HepG2 (cell line): Measurements from ENCODE around the gene NUP93. TPM values are rescaled to one million over a fixed set of nuclear protein-coding genes. Genes with fewer than 3 reads are reported as not detected.

ENCODE experiments used
- ATAC-seq: fragments of 200-7000 bp; cut with Tn5 transposase; 3 replicates; pipeline ENCODE4 v1.9.1; 2020; ENCODE audit warnings: mild to moderate bottlenecking, moderate library complexity
- BruUV-seq: library from RNA; stranded (reverse); fragments of 400-500 nt; replicated peaks from 2 replicates; lab custom pipeline; 2021; lab: Mats Ljungman, UMichigan
- CTCF ChIA-PET: fragments of 300-600 bp; formaldehyde crosslinking; extraction: SDS; loops from one replicate; lab custom pipeline; 2021; ENCODE audit warnings: low total read pairs, inconsistent platforms, low intra/inter-chr PET ratio; lab: Yijun Ruan, JAX
- POLR2A ChIA-PET: fragments of 350-600 bp; sonication (Branson Sonifier 250); formaldehyde crosslinking; loops from one replicate; lab custom pipeline; 2020; ENCODE audit warnings: antibody characterized with exemption, inconsistent platforms; lab: Yijun Ruan, JAX
- DNase-seq: peaks from one replicate; pipeline ENCODE4 v3.0.0-alpha.2; 2015; ENCODE audit warnings: low spot score
- FAIRE-seq: peaks from 3 replicates; lab custom pipeline; 2011; peaks lifted over from hg19 to GRCh38; lab: Jason Lieb, UNC
- H2AFZ ChIP-seq: one replicate; pipeline ENCODE4 v1.6.1; 2011; ENCODE audit warnings: low read length, inconsistent platforms
- H3K27ac ChIP-seq: fragments of 300-600 bp; 3 replicates; pipeline ENCODE4 v1.8.0; 2011; ENCODE audit warnings: mixed run types, mild to moderate bottlenecking, mixed read lengths, low read length, inconsistent platforms; ENCODE audit not compliant: insufficient read depth; ENCODE audit errors: extremely low read length
- H3K27me3 ChIP-seq, 2 experiments: fragments of 200-600 bp in 1 of 2; 2 replicates in 1 of 2; 3 replicates in 1 of 2; pipeline versions ENCODE4 v1.6.0 to v1.8.0; 2011; ENCODE audit warnings: low read length in 2 of 2, mild to moderate bottlenecking in 2 of 2, moderate library complexity in 2 of 2, inconsistent platforms in 1 of 2; ENCODE audit not compliant: insufficient read depth in 2 of 2, control insufficient read depth in 1 of 2
- H3K36me3 ChIP-seq, 2 experiments: fragments of 200-600 bp in 1 of 2; replicated peaks in 1 of 2; 2 replicates in 1 of 2; 3 replicates in 1 of 2; pipeline versions ENCODE4 v1.5.1 to v1.8.0; 2011; ENCODE audit warnings: low read length in 2 of 2, inconsistent platforms in 1 of 2; ENCODE audit not compliant: insufficient read depth in 2 of 2, control insufficient read depth in 1 of 2
- H3K4me1 ChIP-seq: 2 replicates; pipeline ENCODE4 v1.5.1; 2012; ENCODE audit warnings: low read length, inconsistent platforms; ENCODE audit not compliant: insufficient read depth
- H3K4me2 ChIP-seq: 2 replicates; pipeline ENCODE4 v1.6.0; 2011; ENCODE audit warnings: low read depth, low read length, inconsistent platforms
- H3K4me3 ChIP-seq, 3 experiments: fragments of 200-600 bp in 1 of 3; sonication (generic), shearing (Covaris generic) in 1 of 3; replicated peaks in 1 of 3; 2 replicates each; pipeline ENCODE4 v1.5.1; 2011 to 2016; ENCODE audit warnings: low read length in 3 of 3, inconsistent platforms in 2 of 3, low read depth in 2 of 3, mild to moderate bottlenecking in 2 of 3, control low read depth in 1 of 3, mixed read lengths in 1 of 3; ENCODE audit not compliant: insufficient read depth in 1 of 3
- H3K79me2 ChIP-seq: one replicate; pipeline ENCODE4 v1.6.1; 2011; ENCODE audit warnings: low read length, inconsistent platforms; ENCODE audit not compliant: insufficient read depth
- H3K9ac ChIP-seq: 2 replicates; pipeline ENCODE4 v1.6.0; 2011; ENCODE audit warnings: mild to moderate bottlenecking, low read depth, low read length, inconsistent platforms; ENCODE audit not compliant: insufficient read depth
- H3K9me3 ChIP-seq: 2 replicates; pipeline ENCODE4 v1.5.1; 2012; ENCODE audit warnings: mild to moderate bottlenecking, low read length
- H4K20me1 ChIP-seq: 2 replicates; pipeline ENCODE4 v1.6.0; 2011; ENCODE audit warnings: inconsistent platforms, mild to moderate bottlenecking, low read length, moderate library complexity; ENCODE audit not compliant: insufficient read depth
- ATF4 ChIP-seq, 2 experiments: fragments of 450-650 bp in 1 of 2; sonication (generic) in 1 of 2; formaldehyde crosslinking; IDR thresholded peaks; 2 replicates each; pipeline versions ENCODE4 v1.5.0 to v1.8.0; 2020 to 2022; ENCODE audit warnings: mild to moderate bottlenecking in 1 of 2, missing genetic modification reagents in 1 of 2
- FIP1L1 ChIP-seq: fragments of 200-400 bp; formaldehyde crosslinking; IDR thresholded peaks from 2 replicates; pipeline ENCODE4 v1.6.1; 2018; ENCODE audit warnings: low read depth, mild to moderate bottlenecking, low read length, moderate library complexity, borderline replicate concordance; ENCODE audit not compliant: insufficient read depth
- FOXP4 ChIP-seq: sonication (generic); formaldehyde crosslinking; IDR thresholded peaks from 2 replicates; pipeline ENCODE4 v1.4.0; 2020; ENCODE audit warnings: missing genetic modification reagents
- HOMEZ ChIP-seq: IDR thresholded peaks from 2 replicates; pipeline ENCODE4 v1.6.1; 2016; ENCODE audit warnings: low read depth
- MTA1 ChIP-seq: sonication (generic); formaldehyde crosslinking; IDR thresholded peaks from 2 replicates; pipeline ENCODE4 v1.4.0; 2020; ENCODE audit warnings: missing genetic modification reagents, mild to moderate bottlenecking, borderline replicate concordance
- NAIF1 ChIP-seq: sonication (generic); formaldehyde crosslinking; IDR thresholded peaks from 2 replicates; pipeline ENCODE4 v1.5.0; 2020; ENCODE audit warnings: mild to moderate bottlenecking, missing genetic modification reagents, borderline replicate concordance
- POLR2A ChIP-seq, 2 experiments: IDR thresholded peaks; 2 replicates each; pipeline ENCODE4 v1.6.1; 2011; ENCODE audit warnings: low read depth in 2 of 2, low read length in 2 of 2, mild to moderate bottlenecking in 1 of 2, moderate library complexity in 1 of 2; ENCODE audit not compliant: insufficient read depth in 1 of 2
- REST ChIP-seq, 2 experiments: IDR thresholded peaks; 2 replicates each; pipeline ENCODE4 v1.6.1; 2011 to 2012; ENCODE audit warnings: low read length in 2 of 2, borderline replicate concordance in 1 of 2, low read depth in 1 of 2, mild to moderate bottlenecking in 1 of 2, moderate library complexity in 1 of 2
- REXO4 ChIP-seq: sonication (generic); formaldehyde crosslinking; IDR thresholded peaks from 2 replicates; pipeline ENCODE4 v1.8.0; 2022; ENCODE audit warnings: missing genetic modification reagents, mild to moderate bottlenecking, borderline replicate concordance
- ZMYM3 ChIP-seq: sonication (generic); formaldehyde crosslinking; IDR thresholded peaks from 2 replicates; pipeline ENCODE4 v1.5.1; 2020; ENCODE audit warnings: mild to moderate bottlenecking, missing genetic modification reagents
- ZNF639 ChIP-seq: conservative IDR thresholded peaks from 2 replicates; pipeline ENCODE4 v1.6.1; 2018; ENCODE audit warnings: missing genetic modification reagents
- ZNF709 ChIP-seq: sonication (generic); formaldehyde crosslinking; IDR thresholded peaks from 2 replicates; pipeline ENCODE4 v1.5.0; 2020; ENCODE audit warnings: mild to moderate bottlenecking, missing genetic modification reagents
- ZSCAN29 ChIP-seq: sonication (generic); formaldehyde crosslinking; conservative IDR thresholded peaks from 2 replicates; pipeline ENCODE4 v1.4.0; 2020; ENCODE audit warnings: mild to moderate bottlenecking, missing genetic modification reagents
- in situ Hi-C: cut with HindIII; loops from 2 replicates; pipeline ENCODE4 v1.10.0; 2017; ENCODE audit warnings: low pct_unique_long_range_greater_than_20kb; ENCODE audit not compliant: extremely low pct_ligation_motif_present
- intact Hi-C: fragments of 100-400 bp; cut with micrococcal nuclease; formaldehyde crosslinking; loops from one replicate; pipeline ENCODE4 v1.10.0; 2022; ENCODE audit not compliant: unreplicated experiment
- polyA plus RNA-seq, 8 experiments: library from polyadenylated mRNA; depleted of rRNA in 3 of 8; stranded (reverse) in 7 of 8; unstranded in 1 of 8; fragments of >200 nt; fragmentation: Illumina TruSeq in 4 of 8; extraction: Trizol in 4 of 8; gene quantifications; 2 replicates each; pipeline versions ENCODE4 v1.2.1 to v1.2.3, GENCODE V29; 2011 to 2016; ENCODE audit warnings: low read depth in 4 of 8, missing spikeins in 1 of 8, mixed read lengths in 1 of 8; ENCODE audit not compliant: insufficient read depth in 1 of 8
- total RNA-seq, 5 experiments: library from RNA; depleted of rRNA; stranded (reverse); fragments of >200 nt; fragmentation: Illumina TruSeq; extraction: Trizol; gene quantifications; 2 replicates each; pipeline ENCODE4 v1.2.3, GENCODE V29; 2016; ENCODE audit warnings: low read depth in 1 of 5
- TF ChIP-seq, protein P1 (sequence below): sonication (generic); formaldehyde crosslinking; IDR thresholded peaks from 2 replicates; pipeline ENCODE4 v1.4.0; 2020; ENCODE audit warnings: low read depth, mild to moderate bottlenecking, missing genetic modification reagents

The NUP93 gene
- total and polyA plus RNA-seq, 2 of the 13 experiments (the other 11 are each of a cell fraction or from before 2014, with no cell fraction given): 58.5 to 140 TPM

GRCh38 chr16:56817056-56817455 lies 87.1 kb downstream of the NUP93 start:
- H3K9ac ChIP-seq: no peak overlapping the region
- no peaks in the 10 kb centered on the region for H3K27me3 ChIP-seq
- peaks cover 7% of the 10 kb centered on the region for H3K79me2 ChIP-seq
- no peaks in the 10 kb centered on the region for H3K9me3 ChIP-seq
- ATAC-seq (no peak), FAIRE-seq (no peak), DNase-seq (no peak)
- in situ Hi-C loops: no loop called here
- H2AFZ ChIP-seq: no peak overlapping the region
- H3K36me3 ChIP-seq: peaks cover 7 to 29% of the 10 kb centered on the region in 2 experiments
- H3K27ac ChIP-seq: no peak overlapping the region
- peaks cover 71% of the 10 kb centered on the region for H3K4me1 ChIP-seq
- H3K4me2 ChIP-seq: no peak overlapping the region
- POLR2A ChIA-PET: interaction anchor here (1.0 to 1.6 kb wide), 4 partner anchors 10 to 32 kb away, joined by 3 to 7 read pairs (median 5); no protein-coding TSS in a partner anchor
- intact Hi-C loops: no loop called here
- no TSS peak for BruUV-seq
- CTCF ChIA-PET: no interaction called here
- no peak overlapping the region for H3K4me3 ChIP-seq
- no peaks in the 10 kb centered on the region for H4K20me1 ChIP-seq
- TF ChIP-seq POLR2A (IDR thresholded peaks at IDR 0.05; ENCODE audit: insufficient read depth in 1 of 2, low read depth in 2 of 2, low read length in 2 of 2) (no peak), ZNF639 (no peak), ATF4 (CRISPR knock-in tag; IDR thresholded peaks at IDR 0.05) (no peak), MTA1 (CRISPR knock-in tag) (no peak), NAIF1 (CRISPR knock-in tag) (no peak), ZNF709 (no peak), ZSCAN29 (CRISPR knock-in tag) (no peak), HOMEZ (CRISPR knock-in tag) (no peak), ZMYM3 (CRISPR knock-in tag) (no peak), FIP1L1 (no peak), REXO4 (CRISPR knock-in tag) (no peak), FOXP4 (no peak), REST (IDR thresholded peaks at IDR 0.05; ENCODE audit: borderline replicate concordance in 1 of 2, low read depth in 1 of 2, low read length in 2 of 2) (no peak)
- TF ChIP-seq, protein P1, sequence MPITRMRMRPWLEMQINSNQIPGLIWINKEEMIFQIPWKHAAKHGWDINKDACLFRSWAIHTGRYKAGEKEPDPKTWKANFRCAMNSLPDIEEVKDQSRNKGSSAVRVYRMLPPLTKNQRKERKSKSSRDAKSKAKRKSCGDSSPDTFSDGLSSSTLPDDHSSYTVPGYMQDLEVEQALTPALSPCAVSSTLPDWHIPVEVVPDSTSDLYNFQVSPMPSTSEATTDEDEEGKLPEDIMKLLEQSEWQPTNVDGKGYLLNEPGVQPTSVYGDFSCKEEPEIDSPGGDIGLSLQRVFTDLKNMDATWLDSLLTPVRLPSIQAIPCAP: no peak
